K562 (cell line): Measurements from ENCODE around the gene FITM1. TPM values are rescaled to one million over a fixed set of nuclear protein-coding genes. Genes with fewer than 3 reads are reported as not detected.

ENCODE experiments used
- ATAC-seq: fragments of 200-7000 bp; cut with Tn5 transposase; 3 replicates; pipeline ENCODE4 v1.9.1; 2020; ENCODE audit warnings: moderate library complexity
- BruUV-seq: library from RNA; stranded (reverse); fragments of 400-500 nt; replicated peaks from 2 replicates; lab custom pipeline; 2021; lab: Mats Ljungman, UMichigan
- CTCF ChIA-PET: fragments of 300-600 bp; formaldehyde crosslinking; extraction: SDS; loops from one replicate; lab custom pipeline; 2021; ENCODE audit warnings: low intra/inter-chr PET ratio; lab: Yijun Ruan, JAX
- POLR2A ChIA-PET: fragments of 300-600, 350-650 bp; sonication (Branson Sonifier 250); formaldehyde crosslinking; extraction: SDS; loops from one replicate; lab custom pipeline; 2021; ENCODE audit warnings: antibody characterized with exemption, inconsistent platforms; lab: Yijun Ruan, JAX
- DNase-seq, 4 experiments: peaks; one replicate each; pipeline versions ENCODE4 v3.0.0 to v3.0.0-alpha.2; 2011 to 2018; ENCODE audit warnings: low spot score in 3 of 4, mixed read lengths in 3 of 4; ENCODE audit errors: extremely low read depth in 1 of 4
- FAIRE-seq: peaks from 2 replicates; lab custom pipeline; 2011; peaks lifted over from hg19 to GRCh38; lab: Jason Lieb, UNC
- H2AFZ ChIP-seq: 2 replicates; pipeline ENCODE4 v1.6.0; 2011; ENCODE audit warnings: low read depth, low read length, control low read depth, inconsistent platforms
- H3K27ac ChIP-seq: fragments of 200-600 bp; 3 replicates; pipeline ENCODE4 v1.8.0; 2011; ENCODE audit warnings: low read depth, mild to moderate bottlenecking, control low read depth, inconsistent platforms, low read length, moderate library complexity, mixed read lengths; ENCODE audit errors: extremely low read depth
- H3K27me3 ChIP-seq, 2 experiments: fragments of 300-600 bp in 1 of 2; 2 replicates in 1 of 2; 3 replicates in 1 of 2; pipeline versions ENCODE4 v1.6.0 to v1.8.0; 2011; ENCODE audit warnings: inconsistent platforms in 2 of 2, low read length in 2 of 2, mild to moderate bottlenecking in 1 of 2, mixed read lengths in 1 of 2, moderate library complexity in 1 of 2; ENCODE audit not compliant: control insufficient read depth in 2 of 2, insufficient read depth in 2 of 2
- H3K36me3 ChIP-seq: fragments of 300-600 bp; 3 replicates; pipeline ENCODE4 v1.8.0; 2011; ENCODE audit warnings: mild to moderate bottlenecking, low read length, inconsistent platforms; ENCODE audit not compliant: control insufficient read depth, insufficient read depth
- H3K4me1 ChIP-seq, 2 experiments: fragments of 200-600 bp in 1 of 2; replicated peaks in 1 of 2; 2 replicates in 1 of 2; 3 replicates in 1 of 2; pipeline versions ENCODE4 v1.5.1 to v1.8.0; 2011; ENCODE audit warnings: inconsistent platforms in 2 of 2, low read length in 2 of 2, mild to moderate bottlenecking in 1 of 2, mixed read lengths in 1 of 2, moderate library complexity in 1 of 2; ENCODE audit not compliant: control insufficient read depth in 2 of 2, insufficient read depth in 2 of 2
- H3K4me2 ChIP-seq: 2 replicates; pipeline ENCODE4 v1.6.1; 2011; ENCODE audit warnings: low read length, control low read depth, inconsistent platforms, mixed read lengths; ENCODE audit not compliant: insufficient read depth
- H3K4me3 ChIP-seq: fragments of 200-600 bp; sonication (generic), shearing (Covaris generic); 2 replicates; pipeline ENCODE4 v1.5.1; 2016; ENCODE audit warnings: control low read depth, inconsistent platforms
- H3K79me2 ChIP-seq: fragments of 200-600 bp; 3 replicates; pipeline ENCODE4 v1.8.0; 2011; ENCODE audit warnings: low read length, inconsistent platforms; ENCODE audit not compliant: control insufficient read depth, insufficient read depth
- H3K9ac ChIP-seq, 2 experiments: 2 replicates each; pipeline versions ENCODE4 v1.6.0 to v1.6.1; 2011; ENCODE audit warnings: low read depth in 2 of 2, low read length in 2 of 2, control low read depth in 1 of 2, inconsistent platforms in 1 of 2, mild to moderate bottlenecking in 1 of 2, mixed read lengths in 1 of 2; ENCODE audit not compliant: insufficient read depth in 1 of 2
- H3K9me1 ChIP-seq: one replicate; pipeline ENCODE4 v1.6.0; 2011; ENCODE audit warnings: inconsistent platforms, mild to moderate bottlenecking, low read length, moderate library complexity; ENCODE audit not compliant: control insufficient read depth, insufficient read depth
- H3K9me3 ChIP-seq: replicated peaks from 2 replicates; pipeline ENCODE4 v1.5.1; 2011; ENCODE audit warnings: low read depth, low read length, inconsistent platforms; ENCODE audit not compliant: control insufficient read depth, insufficient read depth
- H4K20me1 ChIP-seq: replicated peaks from 2 replicates; pipeline ENCODE4 v1.6.1; 2011; ENCODE audit warnings: low read length, inconsistent platforms, mixed read lengths; ENCODE audit not compliant: control insufficient read depth, insufficient read depth
- CBX3 ChIP-seq, 2 experiments: IDR thresholded peaks; 1 replicate in 1 of 2; 2 replicates in 1 of 2; pipeline ENCODE4 v1.6.1; 2012; ENCODE audit warnings: inconsistent platforms in 2 of 2, low read length in 2 of 2, borderline replicate concordance in 1 of 2, control low read depth in 1 of 2
- HDGF ChIP-seq: fragments of 450-650 bp; IDR thresholded peaks from 2 replicates; pipeline ENCODE4 v1.6.1; 2016
- NUFIP1 ChIP-seq: fragments of 450-650 bp; IDR thresholded peaks from 2 replicates; pipeline ENCODE4 v1.6.1; 2018; ENCODE audit not compliant: partially characterized antibody
- PTRF ChIP-seq: fragments of 450-650 bp; IDR thresholded peaks from 2 replicates; pipeline ENCODE4 v1.6.1; 2016; ENCODE audit warnings: mild to moderate bottlenecking, missing genetic modification characterization, missing compliant biosample characterization
- STAT5B ChIP-seq: fragments of 250-450 bp; sonication (Bioruptor Pico); IDR thresholded peaks from 2 replicates; pipeline ENCODE4 v1.8.0; 2021; ENCODE audit warnings: mild to moderate bottlenecking, inconsistent platforms
- ZNF197 ChIP-seq: fragments of 200-800 bp; sonication (Bioruptor generic); IDR thresholded peaks from 2 replicates; pipeline ENCODE4 v1.6.1; 2016; ENCODE audit warnings: low read depth, missing genetic modification characterization, missing compliant biosample characterization
- ZNF57 ChIP-seq: fragments of 450-650 bp; formaldehyde crosslinking; IDR thresholded peaks from 2 replicates; pipeline ENCODE4 v1.4.0; 2020; ENCODE audit warnings: mild to moderate bottlenecking, moderate library complexity
- ZNF695 ChIP-seq: fragments of 450-650 bp; formaldehyde crosslinking; IDR thresholded peaks from 2 replicates; pipeline ENCODE4 v1.4.0; 2020; ENCODE audit warnings: mild to moderate bottlenecking, moderate library complexity
- WGBS: fragments of 100-300 bp; shearing (Covaris generic); methylation state at CpG from one replicate; pipeline ENCODE4 v1.1.6; 2016; ENCODE audit warnings: low coverage, mixed read lengths; ENCODE audit not compliant: insufficient coverage; ENCODE audit errors: missing lambda C conversion rate; 5-methylcytosine and 5-hydroxymethylcytosine counted together
- in situ Hi-C: fragments of 300-500 bp; cut with MboI; formaldehyde crosslinking; loops from 4 replicates; pipeline ENCODE4 v1.15.0; 2018; ENCODE audit warnings: inconsistent platforms, mixed read lengths
- intact Hi-C: fragments of 100-400 bp; cut with micrococcal nuclease; formaldehyde crosslinking; loops from 2 replicates; pipeline ENCODE4 v1.14.2; 2022
- polyA plus RNA-seq, 8 experiments: library from polyadenylated mRNA; depleted of rRNA in 4 of 8; stranded (reverse) in 5 of 8; unstranded in 3 of 8; fragments of >200 nt; fragmentation: Nextera tagmentation in 2 of 8; fragmentation: Illumina TruSeq in 1 of 8; extraction: Ambion mirVana in 2 of 8; extraction: Trizol in 1 of 8; gene quantifications; 2 replicates each; pipeline versions ENCODE4 v1.2.1 to v1.2.3, GENCODE V29; 2011 to 2014; ENCODE audit warnings: inconsistent platforms in 1 of 8, missing spikeins in 1 of 8
- total RNA-seq, 7 experiments: library from RNA; depleted of rRNA in 6 of 7; stranded (reverse); fragments of >200 nt in 6 of 7; fragmentation: Illumina TruSeq in 2 of 7; extraction: Trizol in 2 of 7; gene quantifications; 2 replicates each; pipeline versions ENCODE4 v1.2.1 to v1.2.3, GENCODE V29; 2011 to 2021; ENCODE audit warnings: low replicate concordance in 1 of 7
- TF ChIP-seq, protein P1 (sequence below), 2 experiments: fragments of 450-650 bp in 1 of 2; sonication (generic) in 1 of 2; formaldehyde crosslinking; conservative IDR thresholded peaks; 2 replicates each; pipeline versions ENCODE4 v1.4.0 to v1.8.1; 2020 to 2022; ENCODE audit warnings: mild to moderate bottlenecking in 1 of 2, missing genetic modification reagents in 1 of 2
- TF ChIP-seq, protein P2 (sequence below): fragments of 250-450 bp; sonication (Bioruptor Pico); IDR thresholded peaks from 2 replicates; pipeline ENCODE4 v1.4.0; 2020; ENCODE audit warnings: mild to moderate bottlenecking, moderate library complexity

The FITM1 gene
- total and polyA plus RNA-seq, 9 of the 15 experiments (the other 6 are each of a cell fraction or from before 2014, with no cell fraction given) = 0.09 to 0.20 TPM; not detected in 7

DNA sequence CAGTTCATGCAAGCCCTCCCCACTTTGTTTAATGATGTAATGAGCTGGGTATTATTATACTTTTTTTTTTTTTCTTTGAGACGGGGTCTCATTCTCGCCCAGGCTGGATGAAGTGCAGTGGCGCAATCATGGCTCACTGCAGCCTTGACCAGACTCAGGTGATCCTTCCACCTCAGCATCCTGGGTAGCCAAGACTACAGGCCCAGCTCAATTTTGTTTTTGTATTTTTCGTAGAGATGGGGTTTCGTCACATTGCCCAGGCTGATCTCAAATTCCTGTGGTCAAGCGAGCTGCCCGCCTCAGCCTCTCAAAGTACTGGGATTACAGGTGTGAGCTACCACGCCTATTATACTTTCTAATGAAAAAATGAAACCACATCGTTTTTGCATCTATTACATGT lies 20.4 kb upstream of the FITM1 start:
- H3K36me3 ChIP-seq = no peaks in the 10 kb centered on the region
- H3K9me1 ChIP-seq = no peaks in the 10 kb centered on the region
- H3K79me2 ChIP-seq = peaks cover under 1% of the 10 kb centered on the region; the same call in 1 of the 3 replicates
- ATAC-seq (no peak), DNase-seq (no peak), FAIRE-seq (no peak)
- no peak overlapping the region for H3K4me2 ChIP-seq
- intact Hi-C loops (no loop called here), in situ Hi-C loops (no loop called here)
- H2AFZ ChIP-seq = no peak overlapping the region
- H3K4me1 ChIP-seq = peaks cover 0 to 8% of the 10 kb centered on the region in 2 experiments; a peak in 3 of 5 replicates
- BruUV-seq = no TSS peak
- no peak overlapping the region for H3K9ac ChIP-seq
- no peaks in the 10 kb centered on the region for H3K9me3 ChIP-seq
- no peaks in the 10 kb centered on the region for H3K27me3 ChIP-seq
- no peak overlapping the region for H3K4me3 ChIP-seq
- ChIA-PET CTCF (interaction anchor here (1.5 kb wide), 1 partner anchor 96 kb away, joined by 6 read pairs; no protein-coding TSS in a partner anchor), POLR2A (interaction anchor here (1.3 to 1.5 kb wide), 3 partner anchors 15 to 41 kb away, joined by 3 to 4 read pairs (median 4); no protein-coding TSS in a partner anchor)
- whole genome bisulfite sequencing = 83% methylated on average over 8 of the region's 9 CpGs
- H4K20me1 ChIP-seq = no peaks in the 10 kb centered on the region
- no peak overlapping the region for H3K27ac ChIP-seq
- TF ChIP-seq, protein P1, sequence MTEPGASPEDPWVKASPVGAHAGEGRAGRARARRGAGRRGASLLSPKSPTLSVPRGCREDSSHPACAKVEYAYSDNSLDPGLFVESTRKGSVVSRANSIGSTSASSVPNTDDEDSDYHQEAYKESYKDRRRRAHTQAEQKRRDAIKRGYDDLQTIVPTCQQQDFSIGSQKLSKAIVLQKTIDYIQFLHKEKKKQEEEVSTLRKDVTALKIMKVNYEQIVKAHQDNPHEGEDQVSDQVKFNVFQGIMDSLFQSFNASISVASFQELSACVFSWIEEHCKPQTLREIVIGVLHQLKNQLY (CRISPR knock-in tag; conservative IDR thresholded peaks at IDR 0.05) = no peak
- TF ChIP-seq ZNF57 (no peak), PTRF (tag) (no peak), NUFIP1 (no peak), STAT5B (CRISPR knock-in tag) (no peak), CBX3 (IDR thresholded peaks at IDR 0.05; ENCODE audit: borderline replicate concordance in 1 of 2, low read length in 2 of 2) (no peak), ZNF197 (CRISPR knock-in tag) (no peak), HDGF (no peak), ZNF695 (CRISPR knock-in tag) (no peak)
- TF ChIP-seq, protein P2, sequence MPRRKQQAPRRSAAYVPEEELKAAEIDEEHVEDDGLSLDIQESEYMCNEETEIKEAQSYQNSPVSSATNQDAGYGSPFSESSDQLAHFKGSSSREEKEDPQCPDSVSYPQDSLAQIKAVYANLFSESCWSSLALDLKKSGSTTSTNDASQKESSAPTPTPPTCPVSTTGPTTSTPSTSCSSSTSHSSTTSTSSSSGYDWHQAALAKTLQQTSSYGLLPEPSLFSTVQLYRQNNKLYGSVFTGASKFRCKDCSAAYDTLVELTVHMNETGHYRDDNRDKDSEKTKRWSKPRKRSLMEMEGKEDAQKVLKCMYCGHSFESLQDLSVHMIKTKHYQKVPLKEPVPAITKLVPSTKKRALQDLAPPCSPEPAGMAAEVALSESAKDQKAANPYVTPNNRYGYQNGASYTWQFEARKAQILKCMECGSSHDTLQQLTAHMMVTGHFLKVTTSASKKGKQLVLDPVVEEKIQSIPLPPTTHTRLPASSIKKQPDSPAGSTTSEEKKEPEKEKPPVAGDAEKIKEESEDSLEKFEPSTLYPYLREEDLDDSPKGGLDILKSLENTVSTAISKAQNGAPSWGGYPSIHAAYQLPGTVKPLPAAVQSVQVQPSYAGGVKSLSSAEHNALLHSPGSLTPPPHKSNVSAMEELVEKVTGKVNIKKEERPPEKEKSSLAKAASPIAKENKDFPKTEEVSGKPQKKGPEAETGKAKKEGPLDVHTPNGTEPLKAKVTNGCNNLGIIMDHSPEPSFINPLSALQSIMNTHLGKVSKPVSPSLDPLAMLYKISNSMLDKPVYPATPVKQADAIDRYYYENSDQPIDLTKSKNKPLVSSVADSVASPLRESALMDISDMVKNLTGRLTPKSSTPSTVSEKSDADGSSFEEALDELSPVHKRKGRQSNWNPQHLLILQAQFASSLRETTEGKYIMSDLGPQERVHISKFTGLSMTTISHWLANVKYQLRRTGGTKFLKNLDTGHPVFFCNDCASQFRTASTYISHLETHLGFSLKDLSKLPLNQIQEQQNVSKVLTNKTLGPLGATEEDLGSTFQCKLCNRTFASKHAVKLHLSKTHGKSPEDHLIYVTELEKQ (CRISPR knock-in tag) = no peak
